ENCODE results near the gene KCTD5.
"Not testable (repeated sequence)": the region's sequence is repeated elsewhere in the genome, so short reads cannot be mapped to it uniquely, and the experiment has no call there.

GRCh38 chr16:2689422-2689821 lies 7.1 kb downstream of the KCTD5 start:
- not testable (repeated sequence) for TF ChIP-seq CTCF (conservative IDR thresholded peaks at IDR 0.05; ENCODE audit: low read depth in 2 of 2); POLR2AphosphoS5 (IDR thresholded peaks at IDR 0.05; ENCODE audit: low read depth); ZNF462 (CRISPR knock-in tag; IDR thresholded peaks at IDR 0.05); EZH2 (IDR thresholded peaks at IDR 0.05; ENCODE audit: low read depth, unreplicated experiment); REST (IDR thresholded peaks at IDR 0.05; ENCODE audit: unreplicated experiment); STAT1 (IDR thresholded peaks at IDR 0.05; ENCODE audit: unreplicated experiment); EZH2phosphoT487 (IDR thresholded peaks at IDR 0.05; ENCODE audit: unreplicated experiment); ETS1 (IDR thresholded peaks at IDR 0.05); JUNB (IDR thresholded peaks at IDR 0.05; ENCODE audit: unreplicated experiment); ZNF114 (CRISPR knock-in tag; IDR thresholded peaks at IDR 0.05); ZNF331 (CRISPR knock-in tag; IDR thresholded peaks at IDR 0.05; ENCODE audit: low read depth); CREB1 (CRISPR knock-in tag; IDR thresholded peaks at IDR 0.05; ENCODE audit: low read depth); NANOG (IDR thresholded peaks at IDR 0.05; ENCODE audit: borderline replicate concordance)

Data from GM23338 (cell line).